SU-DHL-6 (cell line): Measurements from ENCODE around the gene APOL4.

Experiments used
- CTCF ChIP-seq: fragments of 200-600 bp; sonication (generic); IDR thresholded peaks from one replicate; pipeline ENCODE4 v1.5.1; 2017; ENCODE audit warnings: antibody characterized with exemption, mild to moderate bottlenecking, low read length, moderate library complexity; ENCODE audit not compliant: insufficient read depth, poor library complexity, severe bottlenecking
- EZH2phosphoT487 ChIP-seq: fragments of 200-600 bp; sonication (generic), shearing (Covaris generic); conservative IDR thresholded peaks from 2 replicates; pipeline ENCODE4 v1.6.1; 2018; ENCODE audit warnings: mild to moderate bottlenecking, antibody characterized with exemption, low read length, moderate library complexity, mixed read lengths

DNA sequence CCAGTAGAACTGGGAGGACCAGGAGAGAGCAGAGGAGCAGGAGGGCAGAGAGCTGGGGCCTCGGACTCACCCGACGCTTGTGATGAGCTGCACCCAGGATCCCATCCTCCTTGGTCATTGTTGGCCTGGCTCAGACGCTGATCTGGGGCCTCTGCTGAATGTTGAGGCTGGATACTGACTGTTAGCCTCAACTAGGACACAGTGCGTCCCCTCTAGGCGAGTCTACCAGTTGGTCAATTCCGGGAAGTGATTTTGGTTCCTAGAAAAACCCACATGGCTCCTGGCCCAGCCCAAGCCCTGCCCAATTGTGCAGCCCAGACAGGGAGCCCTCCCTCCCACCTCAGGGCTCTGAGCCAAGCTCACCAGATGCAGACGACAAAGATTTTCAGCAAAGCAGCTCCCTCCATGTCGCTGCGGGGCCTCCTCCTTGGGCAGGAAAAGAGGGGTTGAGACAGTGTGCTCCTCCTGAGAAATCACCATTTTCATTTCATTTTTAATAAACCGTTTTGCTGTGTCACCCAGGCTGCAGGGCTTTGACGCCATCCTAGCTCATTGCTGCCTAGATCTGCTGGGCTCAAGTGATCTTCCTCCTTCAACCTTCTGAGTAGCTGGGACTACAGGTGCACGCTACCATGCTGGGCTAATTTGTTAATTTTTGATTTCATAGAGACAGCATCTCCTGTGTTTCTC, at the start of gene APOL4:
- TF ChIP-seq CTCF (no peak), EZH2phosphoT487 (no peak)
